GM12865 (cell line): ENCODE data around the gene CD34.

Source experiments
- DNase-seq: peaks from one replicate; pipeline ENCODE4 v3.0.0; 2010; ENCODE audit warnings: low read depth
- H3K4me3 ChIP-seq: 2 replicates; pipeline ENCODE4 v1.5.1; 2011; ENCODE audit warnings: mild to moderate bottlenecking, low read depth, low read length, control low read depth
- CTCF ChIP-seq: IDR thresholded peaks from 2 replicates; pipeline ENCODE4 v1.5.1; 2011; ENCODE audit warnings: low read length, control low read depth, low read depth, inconsistent platforms; ENCODE audit not compliant: insufficient read depth; ENCODE audit errors: missing control alignments

The CD34 gene

GRCh38 chr1:207891148-207891547 is 19.8 kb downstream of the CD34 start:
- TF ChIP-seq CTCF, result no peak
- DNase-seq, result no peak
- no peak overlapping the region for H3K4me3 ChIP-seq

- peak; percentile 32 for DNase-seq
- H3K4me3 ChIP-seq, result no peak overlapping the region
- TF ChIP-seq CTCF, result no peak
Measured at GRCh38 chr1:207890136-207890738, 20.7 kb downstream of the CD34 start.

GRCh38 chr1:207888652-207889051 is 22.3 kb downstream of the CD34 start:
- TF ChIP-seq CTCF, result no peak
- no peak overlapping the region for H3K4me3 ChIP-seq
- DNase-seq, result no peak

- no peak overlapping the region for H3K4me3 ChIP-seq
- TF ChIP-seq CTCF, result no peak
- no peak for DNase-seq
Measured at GRCh38 chr1:207887542-207888201, 23.3 kb downstream of the CD34 start.

- no peak for DNase-seq
- no peak overlapping the region for H3K4me3 ChIP-seq
- no peak for TF ChIP-seq CTCF
Measured at GRCh38 chr1:207886227-207886626, 24.7 kb downstream of the CD34 start.

- peak; percentile 84 for DNase-seq
- no peak overlapping the region for H3K4me3 ChIP-seq
- TF ChIP-seq CTCF, result peak; percentile 91
Measured at GRCh38 chr1:207885129-207886032, 25.5 kb downstream of the CD34 start.
